Ishikawa (cell line): ENCODE results near the gene KLHL35.

Experiments used
- CEBPB ChIP-seq: IDR thresholded peaks from 2 replicates; pipeline ENCODE4 v1.6.1; 2012
- CREB1 ChIP-seq: IDR thresholded peaks from 2 replicates; pipeline ENCODE4 v1.6.1; 2012; ENCODE audit warnings: low read depth
- EGR1 ChIP-seq: IDR thresholded peaks from 2 replicates; pipeline ENCODE4 v1.6.1; 2012
- EP300 ChIP-seq: IDR thresholded peaks from 2 replicates; pipeline ENCODE4 v1.6.1; 2012; ENCODE audit warnings: borderline replicate concordance
- FOXM1 ChIP-seq: IDR thresholded peaks from 2 replicates; pipeline ENCODE4 v1.6.1; 2012; ENCODE audit warnings: low read depth, borderline replicate concordance
- NFIC ChIP-seq: IDR thresholded peaks from 2 replicates; pipeline ENCODE4 v1.6.1; 2012
- RAD21 ChIP-seq: IDR thresholded peaks from 2 replicates; pipeline ENCODE4 v1.6.1; 2012; ENCODE audit warnings: low read depth
- TAF1 ChIP-seq: IDR thresholded peaks from 2 replicates; pipeline ENCODE4 v1.6.1; 2012; ENCODE audit warnings: low read depth, mild to moderate bottlenecking
- TCF12 ChIP-seq: IDR thresholded peaks from 2 replicates; pipeline ENCODE4 v1.6.1; 2012; ENCODE audit warnings: low read depth
- TEAD4 ChIP-seq: IDR thresholded peaks from 2 replicates; pipeline ENCODE4 v1.6.1; 2012
- YY1 ChIP-seq: IDR thresholded peaks from 2 replicates; pipeline ENCODE4 v1.6.1; 2012; ENCODE audit warnings: low read depth
- ZBTB7A ChIP-seq: IDR thresholded peaks from 2 replicates; pipeline ENCODE4 v1.6.1; 2012; ENCODE audit warnings: low read depth
- TF ChIP-seq, protein P1 (sequence below): IDR thresholded peaks from 2 replicates; pipeline ENCODE4 v1.6.1; 2012
- TF ChIP-seq, protein P2 (sequence below): IDR thresholded peaks from 2 replicates; pipeline ENCODE4 v1.6.1; 2012
- TF ChIP-seq, protein P3 (sequence below): IDR thresholded peaks from 2 replicates; pipeline ENCODE4 v1.6.1; 2012; ENCODE audit warnings: low read depth, mild to moderate bottlenecking

Gene KLHL35

DNA sequence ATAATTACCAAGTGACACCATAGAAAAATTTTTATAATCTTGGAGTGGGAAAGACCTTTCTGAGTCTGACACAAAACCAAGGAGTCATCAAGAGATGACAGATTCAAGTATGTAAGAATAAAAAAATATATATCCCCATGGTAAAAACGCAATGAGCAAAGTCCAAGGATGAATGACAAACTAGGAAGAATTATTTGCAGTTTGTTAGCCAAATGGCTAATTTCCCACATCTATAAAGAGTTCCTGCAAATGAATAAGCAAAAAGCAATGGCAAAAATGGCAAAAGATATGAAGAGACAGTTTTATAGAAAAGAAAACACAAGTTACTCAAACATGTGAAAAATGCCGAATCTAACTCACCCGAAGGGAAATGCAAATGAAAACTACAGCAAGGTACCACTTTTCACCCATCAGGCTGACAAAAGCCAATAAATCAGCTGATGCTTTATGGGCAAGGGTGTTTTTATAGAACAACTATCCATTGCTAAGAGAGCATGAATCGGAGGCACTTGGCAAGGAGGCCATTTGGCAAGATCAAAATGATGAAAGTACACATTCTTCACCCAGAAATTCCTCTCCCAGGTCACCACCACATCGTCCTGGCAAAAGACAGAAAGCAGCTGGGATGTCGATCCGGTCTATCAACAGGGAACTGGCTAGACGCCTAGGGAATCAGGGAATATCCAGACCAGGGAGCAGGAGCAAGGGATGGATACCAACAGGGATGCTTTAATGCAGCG is 21.1 kb upstream of the KLHL35 start:
- TF ChIP-seq CREB1: no peak
- TF ChIP-seq NFIC: peak; percentile 93
- TF ChIP-seq, protein P1, sequence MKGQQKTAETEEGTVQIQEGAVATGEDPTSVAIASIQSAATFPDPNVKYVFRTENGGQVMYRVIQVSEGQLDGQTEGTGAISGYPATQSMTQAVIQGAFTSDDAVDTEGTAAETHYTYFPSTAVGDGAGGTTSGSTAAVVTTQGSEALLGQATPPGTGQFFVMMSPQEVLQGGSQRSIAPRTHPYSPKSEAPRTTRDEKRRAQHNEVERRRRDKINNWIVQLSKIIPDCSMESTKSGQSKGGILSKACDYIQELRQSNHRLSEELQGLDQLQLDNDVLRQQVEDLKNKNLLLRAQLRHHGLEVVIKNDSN: no peak
- peak; percentile 85 for TF ChIP-seq TEAD4
- TF ChIP-seq YY1: no peak
- TF ChIP-seq FOXM1: no peak
- TF ChIP-seq CEBPB: no peak; the same call in 1 of the 2 replicates
- peak; percentile 68 for TF ChIP-seq TCF12
- TF ChIP-seq ZBTB7A: no peak
- no peak for TF ChIP-seq EGR1
- TF ChIP-seq, protein P2, sequence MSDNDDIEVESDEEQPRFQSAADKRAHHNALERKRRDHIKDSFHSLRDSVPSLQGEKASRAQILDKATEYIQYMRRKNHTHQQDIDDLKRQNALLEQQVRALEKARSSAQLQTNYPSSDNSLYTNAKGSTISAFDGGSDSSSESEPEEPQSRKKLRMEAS: no peak
- TF ChIP-seq, protein P3, sequence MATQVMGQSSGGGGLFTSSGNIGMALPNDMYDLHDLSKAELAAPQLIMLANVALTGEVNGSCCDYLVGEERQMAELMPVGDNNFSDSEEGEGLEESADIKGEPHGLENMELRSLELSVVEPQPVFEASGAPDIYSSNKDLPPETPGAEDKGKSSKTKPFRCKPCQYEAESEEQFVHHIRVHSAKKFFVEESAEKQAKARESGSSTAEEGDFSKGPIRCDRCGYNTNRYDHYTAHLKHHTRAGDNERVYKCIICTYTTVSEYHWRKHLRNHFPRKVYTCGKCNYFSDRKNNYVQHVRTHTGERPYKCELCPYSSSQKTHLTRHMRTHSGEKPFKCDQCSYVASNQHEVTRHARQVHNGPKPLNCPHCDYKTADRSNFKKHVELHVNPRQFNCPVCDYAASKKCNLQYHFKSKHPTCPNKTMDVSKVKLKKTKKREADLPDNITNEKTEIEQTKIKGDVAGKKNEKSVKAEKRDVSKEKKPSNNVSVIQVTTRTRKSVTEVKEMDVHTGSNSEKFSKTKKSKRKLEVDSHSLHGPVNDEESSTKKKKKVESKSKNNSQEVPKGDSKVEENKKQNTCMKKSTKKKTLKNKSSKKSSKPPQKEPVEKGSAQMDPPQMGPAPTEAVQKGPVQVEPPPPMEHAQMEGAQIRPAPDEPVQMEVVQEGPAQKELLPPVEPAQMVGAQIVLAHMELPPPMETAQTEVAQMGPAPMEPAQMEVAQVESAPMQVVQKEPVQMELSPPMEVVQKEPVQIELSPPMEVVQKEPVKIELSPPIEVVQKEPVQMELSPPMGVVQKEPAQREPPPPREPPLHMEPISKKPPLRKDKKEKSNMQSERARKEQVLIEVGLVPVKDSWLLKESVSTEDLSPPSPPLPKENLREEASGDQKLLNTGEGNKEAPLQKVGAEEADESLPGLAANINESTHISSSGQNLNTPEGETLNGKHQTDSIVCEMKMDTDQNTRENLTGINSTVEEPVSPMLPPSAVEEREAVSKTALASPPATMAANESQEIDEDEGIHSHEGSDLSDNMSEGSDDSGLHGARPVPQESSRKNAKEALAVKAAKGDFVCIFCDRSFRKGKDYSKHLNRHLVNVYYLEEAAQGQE: no peak
- TF ChIP-seq RAD21: no peak
- peak; percentile 84 for TF ChIP-seq EP300
- TF ChIP-seq TAF1: no peak

DNA sequence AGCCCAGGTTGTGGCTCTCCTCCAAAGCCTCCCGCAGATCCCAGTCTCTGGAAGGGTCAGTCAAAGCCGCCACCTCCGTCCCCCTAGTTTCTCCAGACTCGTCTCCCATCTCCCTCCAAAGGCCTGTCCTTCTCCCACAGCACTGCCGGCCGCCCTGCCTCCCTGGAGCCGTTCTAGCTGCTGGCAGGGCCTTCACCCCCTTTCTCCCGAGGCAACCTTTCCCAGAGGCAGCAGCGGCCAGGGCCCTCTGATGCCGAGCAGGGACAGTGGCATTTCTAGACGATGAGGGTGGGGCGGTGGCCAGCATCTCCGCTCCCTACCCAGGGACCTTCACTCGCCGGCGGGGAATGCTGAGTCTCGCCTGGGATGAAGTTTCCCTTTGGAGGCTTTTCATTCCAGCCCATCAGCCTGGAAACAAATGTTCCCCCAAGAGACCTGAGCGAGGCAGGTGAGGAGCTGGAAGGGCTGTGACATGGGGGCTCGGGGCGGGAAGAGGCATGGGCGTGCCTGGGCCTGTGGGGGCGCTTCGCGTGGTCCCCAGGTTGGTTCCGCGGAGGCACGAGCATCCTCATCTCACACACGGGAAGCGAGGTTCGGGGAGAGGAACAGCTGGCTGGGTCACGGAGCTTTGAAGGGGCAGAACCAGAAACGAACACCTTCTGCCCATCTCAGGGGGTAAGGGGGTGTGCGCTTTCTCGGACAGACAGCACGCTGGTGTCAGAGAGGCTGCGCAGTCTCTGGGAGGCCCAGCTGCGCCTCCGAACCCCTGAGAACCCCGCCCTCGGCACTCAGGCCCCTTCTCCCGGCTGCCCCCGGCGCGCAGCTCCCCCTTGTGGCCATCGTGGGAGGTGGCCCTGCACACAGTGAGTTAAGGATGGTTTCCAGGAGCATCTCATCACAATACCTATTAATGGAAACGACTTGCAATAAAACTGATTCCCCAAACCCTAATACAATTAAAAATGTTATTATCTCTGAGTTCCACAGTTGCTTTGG is 18.1 kb upstream of the KLHL35 start:
- TF ChIP-seq, protein P2: no peak
- TF ChIP-seq RAD21: peak; percentile 39; the same call in 1 of the 2 replicates
- no peak for TF ChIP-seq CREB1
- TF ChIP-seq EP300: no peak

DNA sequence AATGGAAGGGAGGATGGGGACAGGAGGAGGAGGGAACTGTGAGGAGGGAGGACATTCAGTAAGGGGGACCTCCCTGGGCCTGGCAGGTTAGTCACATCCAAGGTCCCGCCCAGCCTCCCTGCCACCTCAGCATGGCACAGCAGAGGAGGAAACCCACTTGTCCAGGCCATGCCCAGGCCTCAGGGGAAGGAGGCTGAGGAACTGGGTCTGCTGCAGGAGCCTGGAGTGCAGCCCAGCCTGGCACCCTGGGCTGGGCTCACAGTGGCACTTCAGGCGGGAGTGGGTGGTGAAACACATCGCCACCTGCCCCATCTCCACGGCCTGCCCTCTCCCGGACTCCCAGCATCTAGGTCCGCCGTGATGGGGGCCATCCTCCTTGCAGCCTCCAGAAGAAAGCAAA is 17.2 kb upstream of the KLHL35 start:
- no peak for TF ChIP-seq CREB1

DNA sequence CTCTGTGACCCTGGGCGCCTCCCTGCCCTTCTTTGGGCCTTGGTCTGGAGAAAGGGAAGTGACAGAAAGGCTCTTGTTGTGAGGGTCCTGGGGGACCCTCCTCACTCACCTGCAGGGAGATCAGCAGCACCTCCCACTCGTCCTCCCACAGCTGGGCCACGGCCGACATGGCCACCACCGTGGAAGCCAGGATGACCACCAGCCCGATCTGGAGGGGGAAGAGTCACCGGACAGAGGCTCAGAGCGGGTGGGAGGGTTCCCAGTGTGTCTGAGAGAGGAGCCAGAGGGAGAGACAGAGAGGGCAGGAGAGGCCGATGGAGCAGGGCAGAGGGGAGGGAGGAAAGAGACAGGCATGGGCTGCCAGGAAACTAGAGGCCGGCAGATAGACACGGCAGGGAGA is 16.8 kb upstream of the KLHL35 start:
- no peak for TF ChIP-seq CEBPB
- no peak for TF ChIP-seq RAD21
- TF ChIP-seq TAF1: no peak
- no peak for TF ChIP-seq ZBTB7A
- no peak for TF ChIP-seq CREB1
- no peak for TF ChIP-seq EGR1
- TF ChIP-seq, protein P3: no peak
- TF ChIP-seq TEAD4: no peak
- TF ChIP-seq YY1: no peak
- TF ChIP-seq EP300: no peak
- TF ChIP-seq, protein P1: no peak
- TF ChIP-seq FOXM1: no peak
- TF ChIP-seq NFIC: no peak
- TF ChIP-seq, protein P2: no peak
- no peak for TF ChIP-seq TCF12

DNA sequence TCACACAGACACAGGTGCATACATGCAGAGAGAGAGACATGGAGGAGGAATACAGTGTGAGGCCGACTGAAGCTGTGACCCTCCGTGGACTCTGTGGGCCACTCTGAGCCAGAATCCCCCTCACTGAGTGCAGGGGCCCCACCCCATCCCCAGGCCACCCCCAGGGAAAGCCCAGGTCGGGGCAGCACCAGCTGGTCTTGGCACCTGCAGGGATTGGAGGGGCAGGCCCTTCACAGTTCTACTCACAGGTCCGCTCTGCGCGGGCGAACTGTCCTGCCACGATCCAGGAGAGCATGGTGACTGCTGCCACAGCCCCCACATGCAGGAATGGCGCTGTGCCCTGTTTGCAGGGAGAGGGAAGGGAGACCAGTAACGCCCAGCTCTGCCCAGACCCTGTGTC is 16.3 kb upstream of the KLHL35 start:
- TF ChIP-seq FOXM1: no peak
- no peak for TF ChIP-seq EP300
- no peak for TF ChIP-seq TEAD4
- TF ChIP-seq, protein P2: no peak
